ENCODE results near the gene MUC4.

The MUC4 gene

GRCh38 chr3:195811756-195812155, at the start of gene MUC4:
Gene MUC4, minus strand, starts transcription at chr3:195811929. Its CDS starts 112 bp downstream, at chr3:195811817.
- TF ChIP-seq CTCF (IDR thresholded peaks at IDR 0.05; ENCODE audit: insufficient read depth, low read length, missing control alignments) = no peak
- CTCF ChIA-PET = no interaction called here
- DNase-seq (ENCODE audit: low read depth, low spot score) = no peak

GRCh38 chr3:195860456-195860855, 48.7 kb upstream of the MUC4 start:
- no peak overlapping the region for H3K4me3 ChIP-seq (ENCODE audit: low read depth, low read length)
- no peak for DNase-seq (ENCODE audit: low read depth, low spot score)
- ChIA-PET CTCF (interaction anchor here (0.8 to 17.3 kb wide), 10 partner anchors 9 to 58 kb away, joined by 3 to 571 read pairs (median 15); no protein-coding TSS in a partner anchor), POLR2A (interaction anchor here (0.7 kb wide), 1 partner anchor 10 kb away, joined by 3 read pairs; no protein-coding TSS in a partner anchor)
- TF ChIP-seq CTCF (IDR thresholded peaks at IDR 0.05; ENCODE audit: insufficient read depth, low read length, missing control alignments) = no peak

More at GRCh38 chr3:195811756-195812155, at the start of gene MUC4:
- POLR2A ChIA-PET = no interaction called here
- no peak within 1 kb of the TSS for H3K4me3 ChIP-seq (ENCODE audit: low read depth, low read length)

GRCh38 chr3:195859846-195860411, 48.2 kb upstream of the MUC4 start:
- H3K4me3 ChIP-seq (ENCODE audit: low read depth, low read length) = no peak overlapping the region
- DNase-seq (ENCODE audit: low read depth, low spot score) = no peak
- ChIA-PET CTCF (interaction anchor here (0.6 to 17.3 kb wide), 26 partner anchors 8 to 145 kb away, joined by 3 to 571 read pairs (median 8); partner anchors contain the start of gene TNK2), POLR2A (no interaction called here)
- no peak for TF ChIP-seq CTCF (IDR thresholded peaks at IDR 0.05; ENCODE audit: insufficient read depth, low read length, missing control alignments)

- peak; percentile 93 for TF ChIP-seq CTCF (IDR thresholded peaks at IDR 0.05; ENCODE audit: insufficient read depth, low read length, missing control alignments)
- POLR2A ChIA-PET = no interaction called here
- no peak for DNase-seq (ENCODE audit: low read depth, low spot score)
- H3K4me3 ChIP-seq (ENCODE audit: low read depth, low read length) = no peak overlapping the region
- CTCF ChIA-PET = interaction anchor here (0.6 to 17.3 kb wide), 20 partner anchors 10 to 144 kb away, joined by 3 to 571 read pairs (median 6); partner anchors contain the start of gene TNK2
These were observed 47.5 kb upstream of the MUC4 start for GRCh38 chr3:195859061-195859845.

GRCh38 chr3:195856410-195857084, 44.8 kb upstream of the MUC4 start:
- H3K4me3 ChIP-seq (ENCODE audit: low read depth, low read length) = no peak overlapping the region
- ChIA-PET POLR2A (no interaction called here), CTCF (interaction anchor here (0.6 to 17.3 kb wide), 10 partner anchors 7 to 142 kb away, joined by 3 to 571 read pairs (median 3); no protein-coding TSS in a partner anchor)
- TF ChIP-seq CTCF (IDR thresholded peaks at IDR 0.05; ENCODE audit: insufficient read depth, low read length, missing control alignments) = no peak
- no peak for DNase-seq (ENCODE audit: low read depth, low spot score)
